ENCODE data around the gene GUCA2A.
"Not testable (repeated sequence)": the region's sequence is repeated elsewhere in the genome, so short reads cannot be mapped to it uniquely, and the experiment has no call there.

The GUCA2A gene

DNA sequence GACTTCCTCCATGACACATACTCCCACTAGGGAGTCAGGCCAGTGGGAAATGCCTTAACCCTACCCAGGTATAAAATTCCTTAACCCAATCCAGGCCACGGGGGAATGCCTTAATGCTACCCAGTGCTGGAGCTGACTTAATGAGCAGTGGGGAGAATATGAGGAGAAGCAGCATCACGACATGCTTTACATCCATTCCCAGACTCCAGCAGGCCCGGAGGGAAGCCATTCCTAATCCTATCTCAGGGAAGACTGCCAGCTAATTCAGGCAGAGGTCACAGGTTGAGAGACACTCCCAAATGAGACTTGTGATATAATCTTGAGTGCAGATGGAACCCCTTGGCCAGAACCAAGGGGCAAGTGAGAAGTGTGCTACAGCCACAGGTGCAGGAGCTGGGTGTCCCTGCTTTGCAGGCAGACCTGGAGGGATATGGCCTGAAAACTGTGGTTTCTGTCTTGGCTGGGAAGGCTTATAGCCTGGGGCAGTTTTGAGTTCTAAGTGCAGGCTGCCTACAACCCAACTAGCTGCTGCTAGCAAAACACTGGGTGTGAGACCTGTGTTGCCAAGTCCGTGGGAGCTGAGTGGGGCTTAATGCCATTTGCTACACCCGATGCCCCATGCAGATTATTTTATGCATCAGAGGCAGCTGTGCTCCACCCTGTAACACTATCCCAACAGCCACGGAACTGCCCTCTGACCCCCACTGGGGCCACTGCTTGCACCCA is 45.1 kb upstream of the GUCA2A start:
- H3F3A ChIP-seq (ENCODE audit: control insufficient read depth, insufficient read depth): no peaks in the 10 kb centered on the region
- H3K36me3 ChIP-seq (ENCODE audit: control insufficient read depth, low read length): peaks cover 21% of the 10 kb centered on the region
- H3K4me1 ChIP-seq (ENCODE audit: control insufficient read depth, low read length): no peaks in the 10 kb centered on the region
- no peaks in the 10 kb centered on the region for H4K20me1 ChIP-seq (ENCODE audit: control insufficient read depth, insufficient read depth, low read depth, low read length)
- H3K9me3 ChIP-seq (ENCODE audit: control insufficient read depth, insufficient read depth, low read length): no peaks in the 10 kb centered on the region
- no peaks in the 10 kb centered on the region for H3K27me3 ChIP-seq (ENCODE audit: control insufficient read depth, low read length)
- peaks cover 47% of the 10 kb centered on the region for H3K79me2 ChIP-seq (ENCODE audit: control insufficient read depth, low read length)
- TF ChIP-seq EZH2phosphoT487 (IDR thresholded peaks at IDR 0.05; ENCODE audit: borderline replicate concordance, low read length): no peak
- H3K27ac ChIP-seq (ENCODE audit: low read depth, low read length): no peak overlapping the region
- no peaks in the 10 kb centered on the region for H3K9me2 ChIP-seq (replicated peaks; ENCODE audit: control insufficient read depth, low read length)
- H3K4me2 ChIP-seq (ENCODE audit: low read length): no peak overlapping the region
- no peak overlapping the region for H3K4me3 ChIP-seq (ENCODE audit: low read length)

DNA sequence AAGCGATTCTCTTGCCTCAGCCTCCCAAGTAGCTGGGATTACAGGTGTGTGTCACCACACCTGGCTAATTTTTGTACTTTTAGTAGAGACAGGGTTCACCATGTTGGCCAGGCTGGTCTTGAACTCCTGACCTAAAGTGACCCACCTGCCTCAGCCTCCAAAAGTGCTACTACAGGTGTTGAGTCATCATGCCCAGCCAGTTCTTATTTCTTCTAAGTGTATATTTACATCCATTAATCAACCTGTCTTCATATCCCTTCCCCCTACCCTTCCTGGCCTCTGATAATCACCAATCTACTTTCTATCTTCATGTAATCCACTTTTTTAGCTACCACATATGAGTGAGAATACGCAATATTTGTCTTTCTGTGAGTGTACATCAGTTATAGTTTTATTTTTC is 42.4 kb upstream of the GUCA2A start:
- peaks cover 34% of the 10 kb centered on the region for H3K79me2 ChIP-seq (ENCODE audit: control insufficient read depth, low read length)
- not testable (repeated sequence) for H3K9me3 ChIP-seq (ENCODE audit: control insufficient read depth, insufficient read depth, low read length); H3K27ac ChIP-seq (ENCODE audit: low read depth, low read length); H3K4me2 ChIP-seq (ENCODE audit: low read length); H3K27me3 ChIP-seq (ENCODE audit: control insufficient read depth, low read length); H4K20me1 ChIP-seq (ENCODE audit: control insufficient read depth, insufficient read depth, low read depth, low read length); H3K4me3 ChIP-seq (ENCODE audit: low read length); H3K9me2 ChIP-seq (replicated peaks; ENCODE audit: control insufficient read depth, low read length); H3F3A ChIP-seq (ENCODE audit: control insufficient read depth, insufficient read depth); H3K4me1 ChIP-seq (ENCODE audit: control insufficient read depth, low read length)
- H3K36me3 ChIP-seq (ENCODE audit: control insufficient read depth, low read length): peaks cover 26% of the 10 kb centered on the region

DNA sequence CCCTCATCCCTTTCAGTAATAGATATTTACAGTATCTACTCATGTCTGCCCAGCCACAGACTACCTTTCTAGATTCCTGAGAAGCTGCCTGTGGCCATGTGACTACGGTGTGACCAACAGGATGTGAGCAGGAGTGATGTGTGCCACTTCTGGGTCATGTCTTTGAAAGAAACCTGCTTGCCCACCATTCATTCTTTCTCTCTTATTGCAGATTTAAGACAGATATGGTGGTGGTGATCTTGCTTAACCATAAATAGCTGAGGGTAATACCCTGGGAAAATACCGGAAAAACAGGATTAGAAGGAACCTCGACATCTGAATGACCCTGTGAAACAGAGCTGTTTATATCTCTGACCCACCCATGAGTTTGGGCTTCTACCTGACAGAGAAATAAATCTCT is 41.6 kb upstream of the GUCA2A start:
- H4K20me1 ChIP-seq (ENCODE audit: control insufficient read depth, insufficient read depth, low read depth, low read length): no peaks in the 10 kb centered on the region
- H3K4me1 ChIP-seq (ENCODE audit: control insufficient read depth, low read length): no peaks in the 10 kb centered on the region
- TF ChIP-seq, protein P1, sequence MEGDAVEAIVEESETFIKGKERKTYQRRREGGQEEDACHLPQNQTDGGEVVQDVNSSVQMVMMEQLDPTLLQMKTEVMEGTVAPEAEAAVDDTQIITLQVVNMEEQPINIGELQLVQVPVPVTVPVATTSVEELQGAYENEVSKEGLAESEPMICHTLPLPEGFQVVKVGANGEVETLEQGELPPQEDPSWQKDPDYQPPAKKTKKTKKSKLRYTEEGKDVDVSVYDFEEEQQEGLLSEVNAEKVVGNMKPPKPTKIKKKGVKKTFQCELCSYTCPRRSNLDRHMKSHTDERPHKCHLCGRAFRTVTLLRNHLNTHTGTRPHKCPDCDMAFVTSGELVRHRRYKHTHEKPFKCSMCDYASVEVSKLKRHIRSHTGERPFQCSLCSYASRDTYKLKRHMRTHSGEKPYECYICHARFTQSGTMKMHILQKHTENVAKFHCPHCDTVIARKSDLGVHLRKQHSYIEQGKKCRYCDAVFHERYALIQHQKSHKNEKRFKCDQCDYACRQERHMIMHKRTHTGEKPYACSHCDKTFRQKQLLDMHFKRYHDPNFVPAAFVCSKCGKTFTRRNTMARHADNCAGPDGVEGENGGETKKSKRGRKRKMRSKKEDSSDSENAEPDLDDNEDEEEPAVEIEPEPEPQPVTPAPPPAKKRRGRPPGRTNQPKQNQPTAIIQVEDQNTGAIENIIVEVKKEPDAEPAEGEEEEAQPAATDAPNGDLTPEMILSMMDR (IDR thresholded peaks at IDR 0.05; ENCODE audit: low read depth, low read length, poor library complexity, severe bottlenecking): no peak
- no peak for TF ChIP-seq EZH2phosphoT487 (IDR thresholded peaks at IDR 0.05; ENCODE audit: borderline replicate concordance, low read length)
- H3K9me3 ChIP-seq (ENCODE audit: control insufficient read depth, insufficient read depth, low read length): no peaks in the 10 kb centered on the region
- no peak overlapping the region for H3K4me3 ChIP-seq (ENCODE audit: low read length)
- H3K27ac ChIP-seq (ENCODE audit: low read depth, low read length): no peak overlapping the region
- no peaks in the 10 kb centered on the region for H3K9me2 ChIP-seq (replicated peaks; ENCODE audit: control insufficient read depth, low read length)
- H3K36me3 ChIP-seq (ENCODE audit: control insufficient read depth, low read length): peaks cover 25% of the 10 kb centered on the region
- H3K79me2 ChIP-seq (ENCODE audit: control insufficient read depth, low read length): peaks cover 29% of the 10 kb centered on the region
- H3K27me3 ChIP-seq (ENCODE audit: control insufficient read depth, low read length): no peaks in the 10 kb centered on the region
- H3F3A ChIP-seq (ENCODE audit: control insufficient read depth, insufficient read depth): no peaks in the 10 kb centered on the region
- no peak overlapping the region for H3K4me2 ChIP-seq (ENCODE audit: low read length)

DNA sequence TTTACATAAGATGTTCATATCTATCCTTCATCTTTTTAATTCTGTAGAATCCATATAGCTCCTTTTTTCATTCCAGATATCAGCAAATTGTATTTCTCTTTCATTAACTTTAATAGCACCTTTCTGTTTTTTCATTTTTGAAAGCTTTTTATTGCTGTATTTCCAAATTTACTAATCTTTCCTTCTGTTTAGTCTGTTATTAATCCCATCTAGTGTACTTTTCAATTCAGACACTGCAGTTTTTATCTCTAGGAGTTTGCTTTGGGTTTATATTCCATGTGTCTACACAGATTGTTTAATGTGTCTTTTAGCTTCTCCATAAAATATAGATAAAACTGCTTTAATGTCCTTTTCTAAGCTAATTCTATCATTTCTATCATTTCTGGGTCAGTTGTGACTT is 37.4 kb upstream of the GUCA2A start:
- H3K79me2 ChIP-seq (ENCODE audit: control insufficient read depth, low read length): peaks cover under 1% of the 10 kb centered on the region; the same call in 1 of the 2 replicates
- peaks cover 34% of the 10 kb centered on the region for H3K36me3 ChIP-seq (ENCODE audit: control insufficient read depth, low read length)
- H3K4me1 ChIP-seq (ENCODE audit: control insufficient read depth, low read length): no peaks in the 10 kb centered on the region
- H3K9me3 ChIP-seq (ENCODE audit: control insufficient read depth, insufficient read depth, low read length): no peaks in the 10 kb centered on the region
- H3K4me2 ChIP-seq (ENCODE audit: low read length): no peak overlapping the region
- no peak overlapping the region for H3K4me3 ChIP-seq (ENCODE audit: low read length)
- no peak overlapping the region for H3K27ac ChIP-seq (ENCODE audit: low read depth, low read length)
- TF ChIP-seq, protein P1 (IDR thresholded peaks at IDR 0.05; ENCODE audit: low read depth, low read length, poor library complexity, severe bottlenecking): no peak
- TF ChIP-seq EZH2phosphoT487 (IDR thresholded peaks at IDR 0.05; ENCODE audit: borderline replicate concordance, low read length): no peak
- no peaks in the 10 kb centered on the region for H4K20me1 ChIP-seq (ENCODE audit: control insufficient read depth, insufficient read depth, low read depth, low read length)
- no peaks in the 10 kb centered on the region for H3F3A ChIP-seq (ENCODE audit: control insufficient read depth, insufficient read depth)
- H3K27me3 ChIP-seq (ENCODE audit: control insufficient read depth, low read length): no peaks in the 10 kb centered on the region
- no peaks in the 10 kb centered on the region for H3K9me2 ChIP-seq (replicated peaks; ENCODE audit: control insufficient read depth, low read length)
